Measurements from ENCODE around the gene ST3GAL4.

Gene ST3GAL4

GRCh38 chr11:126328938-126329643 lies 26.4 kb upstream of the ST3GAL4 start:
- no peak for TF ChIP-seq SIN3A (IDR thresholded peaks at IDR 0.05; ENCODE audit: borderline replicate concordance, insufficient read depth, low read length)
- no peak for TF ChIP-seq POLR2AphosphoS5 (IDR thresholded peaks at IDR 0.05; ENCODE audit: low read depth, low read length)
- TF ChIP-seq FOXP2 (optimal IDR thresholded peaks at IDR 0.05; ENCODE audit: borderline replicate concordance, extremely low read depth, extremely low read length, insufficient read depth): no peak
- TF ChIP-seq, protein P1, sequence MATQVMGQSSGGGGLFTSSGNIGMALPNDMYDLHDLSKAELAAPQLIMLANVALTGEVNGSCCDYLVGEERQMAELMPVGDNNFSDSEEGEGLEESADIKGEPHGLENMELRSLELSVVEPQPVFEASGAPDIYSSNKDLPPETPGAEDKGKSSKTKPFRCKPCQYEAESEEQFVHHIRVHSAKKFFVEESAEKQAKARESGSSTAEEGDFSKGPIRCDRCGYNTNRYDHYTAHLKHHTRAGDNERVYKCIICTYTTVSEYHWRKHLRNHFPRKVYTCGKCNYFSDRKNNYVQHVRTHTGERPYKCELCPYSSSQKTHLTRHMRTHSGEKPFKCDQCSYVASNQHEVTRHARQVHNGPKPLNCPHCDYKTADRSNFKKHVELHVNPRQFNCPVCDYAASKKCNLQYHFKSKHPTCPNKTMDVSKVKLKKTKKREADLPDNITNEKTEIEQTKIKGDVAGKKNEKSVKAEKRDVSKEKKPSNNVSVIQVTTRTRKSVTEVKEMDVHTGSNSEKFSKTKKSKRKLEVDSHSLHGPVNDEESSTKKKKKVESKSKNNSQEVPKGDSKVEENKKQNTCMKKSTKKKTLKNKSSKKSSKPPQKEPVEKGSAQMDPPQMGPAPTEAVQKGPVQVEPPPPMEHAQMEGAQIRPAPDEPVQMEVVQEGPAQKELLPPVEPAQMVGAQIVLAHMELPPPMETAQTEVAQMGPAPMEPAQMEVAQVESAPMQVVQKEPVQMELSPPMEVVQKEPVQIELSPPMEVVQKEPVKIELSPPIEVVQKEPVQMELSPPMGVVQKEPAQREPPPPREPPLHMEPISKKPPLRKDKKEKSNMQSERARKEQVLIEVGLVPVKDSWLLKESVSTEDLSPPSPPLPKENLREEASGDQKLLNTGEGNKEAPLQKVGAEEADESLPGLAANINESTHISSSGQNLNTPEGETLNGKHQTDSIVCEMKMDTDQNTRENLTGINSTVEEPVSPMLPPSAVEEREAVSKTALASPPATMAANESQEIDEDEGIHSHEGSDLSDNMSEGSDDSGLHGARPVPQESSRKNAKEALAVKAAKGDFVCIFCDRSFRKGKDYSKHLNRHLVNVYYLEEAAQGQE (IDR thresholded peaks at IDR 0.05; ENCODE audit: insufficient read depth in 1 of 2, low read depth in 2 of 2, low read length in 2 of 2): no peak
- TF ChIP-seq TAF1 (IDR thresholded peaks at IDR 0.05; ENCODE audit: borderline replicate concordance, insufficient read depth, low read length): no peak

- TF ChIP-seq POLR2AphosphoS5 (IDR thresholded peaks at IDR 0.05; ENCODE audit: low read depth, low read length) (no peak), TAF1 (IDR thresholded peaks at IDR 0.05; ENCODE audit: borderline replicate concordance, insufficient read depth, low read length) (no peak), SIN3A (IDR thresholded peaks at IDR 0.05; ENCODE audit: borderline replicate concordance, insufficient read depth, low read length) (no peak), FOXP2 (optimal IDR thresholded peaks at IDR 0.05; ENCODE audit: borderline replicate concordance, extremely low read depth, extremely low read length, insufficient read depth) (no peak)
- TF ChIP-seq, protein P1 (IDR thresholded peaks at IDR 0.05; ENCODE audit: insufficient read depth in 1 of 2, low read depth in 2 of 2, low read length in 2 of 2): no peak
Measured at GRCh38 chr11:126329644-126330211, 25.8 kb upstream of the ST3GAL4 start.

DNA sequence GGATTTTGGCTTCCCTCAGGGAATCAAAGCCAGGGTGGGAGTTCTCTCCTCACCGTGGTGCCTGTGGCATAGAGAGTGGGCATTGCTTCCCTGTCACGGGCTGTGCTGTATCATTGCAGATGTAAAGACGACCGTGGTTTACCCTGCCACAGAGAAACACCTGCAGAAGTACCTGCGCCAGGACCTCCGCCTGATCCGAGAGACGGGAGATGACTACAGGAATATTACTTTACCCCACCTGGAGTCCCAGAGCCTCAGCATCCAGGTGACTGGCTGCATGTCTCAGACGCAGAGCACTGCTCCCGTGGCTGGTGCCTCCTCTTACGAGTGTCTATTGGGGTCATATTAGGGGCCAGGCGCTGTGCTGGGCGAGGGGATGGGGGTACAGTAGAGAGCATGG lies 24.2 kb upstream of the ST3GAL4 start:
- TF ChIP-seq FOXP2 (optimal IDR thresholded peaks at IDR 0.05; ENCODE audit: borderline replicate concordance, extremely low read depth, extremely low read length, insufficient read depth): no peak
- TF ChIP-seq POLR2AphosphoS5 (IDR thresholded peaks at IDR 0.05; ENCODE audit: low read depth, low read length): no peak
- TF ChIP-seq, protein P1 (IDR thresholded peaks at IDR 0.05; ENCODE audit: insufficient read depth in 1 of 2, low read depth in 2 of 2, low read length in 2 of 2): no peak
- TF ChIP-seq TAF1 (IDR thresholded peaks at IDR 0.05; ENCODE audit: borderline replicate concordance, insufficient read depth, low read length): no peak
- no peak for TF ChIP-seq SIN3A (IDR thresholded peaks at IDR 0.05; ENCODE audit: borderline replicate concordance, insufficient read depth, low read length)

DNA sequence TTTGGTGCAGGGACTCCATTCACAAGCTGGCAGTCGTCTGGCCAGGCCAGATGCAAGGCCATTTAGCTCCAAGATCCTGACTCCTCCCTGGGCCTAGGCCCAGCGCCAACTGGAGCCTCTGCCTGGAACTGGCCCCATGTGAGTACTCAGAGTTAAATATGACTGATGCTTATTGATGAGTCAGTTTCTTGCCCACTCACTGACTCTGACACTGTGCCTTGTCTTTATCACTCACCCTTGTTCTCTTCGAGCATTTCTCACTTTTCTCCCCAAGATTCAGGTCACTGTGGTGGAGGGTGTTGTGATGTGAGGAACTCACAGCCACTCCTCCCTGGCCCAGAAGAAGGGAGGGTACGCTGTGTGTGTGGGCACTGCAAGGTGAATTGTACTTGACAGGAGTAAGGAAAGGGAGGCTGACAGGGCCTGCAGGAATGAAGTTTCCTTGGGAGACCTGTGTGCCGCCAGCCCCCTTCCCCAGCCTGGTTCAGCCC lies 23.2 kb upstream of the ST3GAL4 start:
- no peak for TF ChIP-seq FOXP2 (optimal IDR thresholded peaks at IDR 0.05; ENCODE audit: borderline replicate concordance, extremely low read depth, extremely low read length, insufficient read depth)

- no peak for TF ChIP-seq FOXP2 (optimal IDR thresholded peaks at IDR 0.05; ENCODE audit: borderline replicate concordance, extremely low read depth, extremely low read length, insufficient read depth)
- no peak for TF ChIP-seq TAF1 (IDR thresholded peaks at IDR 0.05; ENCODE audit: borderline replicate concordance, insufficient read depth, low read length)
- no peak for TF ChIP-seq POLR2AphosphoS5 (IDR thresholded peaks at IDR 0.05; ENCODE audit: low read depth, low read length)
- TF ChIP-seq SIN3A (IDR thresholded peaks at IDR 0.05; ENCODE audit: borderline replicate concordance, insufficient read depth, low read length): no peak
- TF ChIP-seq, protein P1 (IDR thresholded peaks at IDR 0.05; ENCODE audit: insufficient read depth in 1 of 2, low read depth in 2 of 2, low read length in 2 of 2): no peak
Measured at GRCh38 chr11:126333142-126333541, 22.3 kb upstream of the ST3GAL4 start.

Data from PFSK-1 (cell line).